AG04450 (cell line): Measurements from ENCODE around the gene FYTTD1. TPM values are rescaled to one million over a fixed set of nuclear protein-coding genes. Genes with fewer than 3 reads are reported as not detected.
"Not testable (repeated sequence)": the region's sequence is repeated elsewhere in the genome, so short reads cannot be mapped to it uniquely, and the experiment has no call there.

Experiments
- CTCF ChIA-PET: fragments of 300-600, 350-600 bp; formaldehyde crosslinking; extraction: SDS; loops from one replicate; lab custom pipeline; 2022; ENCODE audit warnings: antibody characterized with exemption, inconsistent platforms; lab: Charles Lee
- POLR2A ChIA-PET: fragments of 350-600 bp; formaldehyde crosslinking; extraction: SDS; loops from one replicate; lab custom pipeline; 2021; ENCODE audit warnings: antibody characterized with exemption, inconsistent platforms; lab: Yijun Ruan, JAX
- DNase-seq: peaks from one replicate; pipeline ENCODE4 v3.0.0-alpha.2; 2011; ENCODE audit warnings: low read depth, low spot score
- H3K27ac ChIP-seq: one replicate; pipeline ENCODE4 v1.5.1; 2012; ENCODE audit warnings: low read depth, low read length, control low read depth
- H3K27me3 ChIP-seq: one replicate; pipeline ENCODE4 v1.6.0; 2012; ENCODE audit warnings: low read length; ENCODE audit not compliant: control insufficient read depth, insufficient read depth
- H3K4me3 ChIP-seq: 2 replicates; pipeline ENCODE4 v1.5.1; 2011; ENCODE audit warnings: mild to moderate bottlenecking, low read depth, low read length, control low read depth
- H3K9me3 ChIP-seq: 2 replicates; pipeline ENCODE4 v1.5.1; 2012; ENCODE audit warnings: low read length; ENCODE audit not compliant: control insufficient read depth, insufficient read depth
- CTCF ChIP-seq: IDR thresholded peaks from 2 replicates; pipeline ENCODE4 v1.5.1; 2011; ENCODE audit warnings: low read depth, low read length, control low read depth, inconsistent platforms
- polyA plus RNA-seq: library from polyadenylated mRNA; depleted of rRNA; stranded (reverse); fragments of >200 nt; gene quantifications from 2 replicates; pipeline ENCODE4 v1.2.3, GENCODE V29; 2011

Gene FYTTD1
- polyA plus RNA-seq, 1 experiment = 65.5 TPM

- CTCF ChIA-PET = no interaction called here
- Histone ChIP-seq H3K27me3 (no peaks in the 10 kb centered on the region), H3K9me3 (no peaks in the 10 kb centered on the region), H3K27ac (no peak overlapping the region), H3K4me3 (no peak overlapping the region)
- no peak for TF ChIP-seq CTCF
- POLR2A ChIA-PET = no interaction called here
- no peak for DNase-seq
These were observed 40.5 kb upstream of the FYTTD1 start for GRCh38 chr3:197709135-197709534.

GRCh38 chr3:197710965-197711364 is 38.7 kb upstream of the FYTTD1 start:
- peak overlapping the region; percentile 11 for H3K27ac ChIP-seq
- not testable (repeated sequence) for H3K4me3 ChIP-seq, H3K9me3 ChIP-seq, DNase-seq, H3K27me3 ChIP-seq
- ChIA-PET CTCF (interaction anchor here (1.2 kb wide), 1 partner anchor 10 kb away, joined by 5 read pairs; no protein-coding TSS in a partner anchor), POLR2A (interaction anchor here (0.6 to 1.0 kb wide), 2 partner anchors 19 to 38 kb away, joined by 3 to 7 read pairs; partner anchors contain the start of gene FYTTD1)

- CTCF ChIA-PET = interaction anchor here (0.8 to 1.2 kb wide), 2 partner anchors 11 to 113 kb away, joined by 3 to 5 read pairs; no protein-coding TSS in a partner anchor
- no peak for TF ChIP-seq CTCF
These were observed 37.5 kb upstream of the FYTTD1 start for GRCh38 chr3:197711973-197712707.

GRCh38 chr3:197713477-197713822 is 36.2 kb upstream of the FYTTD1 start:
- TF ChIP-seq CTCF = no peak
- POLR2A ChIA-PET = no interaction called here
- Histone ChIP-seq H3K27me3 (no peaks in the 10 kb centered on the region), H3K4me3 (no peak overlapping the region), H3K27ac (peak overlapping the region; percentile 62), H3K9me3 (no peaks in the 10 kb centered on the region)
- CTCF ChIA-PET = no interaction called here
- DNase-seq = no peak

More at GRCh38 chr3:197711973-197712707, 37.5 kb upstream of the FYTTD1 start:
- peak; percentile 89 for DNase-seq
- Histone ChIP-seq H3K27me3 (no peaks in the 10 kb centered on the region), H3K9me3 (no peaks in the 10 kb centered on the region), H3K27ac (peak overlapping the region; percentile 97), H3K4me3 (peak overlapping the region; percentile 62)
- POLR2A ChIA-PET = interaction anchor here (1.0 kb wide), 2 partner anchors 24 to 26 kb away, joined by 3 read pairs; no protein-coding TSS in a partner anchor

- Histone ChIP-seq H3K27ac (no peak overlapping the region), H3K9me3 (no peaks in the 10 kb centered on the region), H3K4me3 (no peak overlapping the region), H3K27me3 (no peaks in the 10 kb centered on the region)
- DNase-seq = no peak
- ChIA-PET POLR2A (no interaction called here), CTCF (no interaction called here)
- no peak for TF ChIP-seq CTCF
These were observed 35.4 kb upstream of the FYTTD1 start for GRCh38 chr3:197714251-197714650.
